Measurements from ENCODE around the gene FANK1.
"Not testable (repeated sequence)": the region's sequence is repeated elsewhere in the genome, so short reads cannot be mapped to it uniquely, and the experiment has no call there.

Gene FANK1

DNA sequence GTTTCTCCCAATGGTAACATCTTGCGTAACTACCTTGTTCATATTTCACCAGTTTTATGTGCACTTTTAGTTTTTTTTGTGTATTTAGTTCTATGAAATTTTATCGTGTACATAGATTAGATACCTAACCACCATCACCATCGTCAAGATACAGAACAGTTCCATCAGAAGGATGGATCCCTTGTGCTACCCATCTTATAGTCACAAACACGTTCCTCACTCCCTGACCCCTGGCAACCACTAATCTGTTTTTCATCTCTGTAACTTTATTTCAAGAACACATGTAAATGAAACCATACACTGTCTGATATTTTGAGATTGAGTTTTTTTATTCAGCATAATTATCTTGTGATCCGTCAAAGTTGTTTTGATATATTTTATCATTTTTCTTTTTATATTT is 29.9 kb downstream of the FANK1 start:
- no peaks in the 10 kb centered on the region for H3K36me3 ChIP-seq (ENCODE audit: insufficient read depth, insufficient read length, low read length)
- no peaks in the 10 kb centered on the region for H3K9me3 ChIP-seq (ENCODE audit: insufficient read depth, low read length)
- no peak overlapping the region for H3K9ac ChIP-seq (ENCODE audit: insufficient read length, low read depth)
- no peak for DNase-seq (ENCODE audit: low read depth, low spot score)
- H3K4me1 ChIP-seq (ENCODE audit: insufficient read depth, insufficient read length): no peaks in the 10 kb centered on the region
- TF ChIP-seq YY1 (IDR thresholded peaks at IDR 0.05; ENCODE audit: insufficient read depth, insufficient read length) (no peak), SUZ12 (IDR thresholded peaks at IDR 0.05; ENCODE audit: extremely low read depth, insufficient read depth, insufficient read length) (no peak), ZNF274 (IDR thresholded peaks at IDR 0.05; ENCODE audit: low read depth, low read length) (no peak)
- H3K27me3 ChIP-seq (ENCODE audit: insufficient read depth, insufficient read length): no peaks in the 10 kb centered on the region
- H3K4me3 ChIP-seq (ENCODE audit: insufficient read length, low read depth): no peak overlapping the region

DNA sequence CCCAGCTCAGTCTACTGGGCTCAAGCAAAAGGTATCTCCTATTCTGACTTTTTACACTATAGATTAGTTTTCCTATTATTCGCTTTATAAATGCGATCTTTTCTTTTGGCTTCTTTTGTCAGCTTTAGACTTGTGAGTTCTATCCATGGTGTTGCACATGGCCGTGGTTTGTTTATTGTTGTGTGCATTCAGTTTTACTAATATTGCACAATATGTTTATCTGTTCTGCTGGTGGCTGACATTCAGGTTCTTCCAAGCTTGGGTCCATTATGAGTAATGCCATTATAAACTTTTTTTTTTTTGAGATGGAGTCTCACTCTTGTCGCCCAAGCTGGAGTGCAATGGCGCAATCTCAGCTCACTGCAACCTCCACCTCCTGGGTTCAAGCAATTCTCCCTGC is 30.9 kb downstream of the FANK1 start:
- not testable (repeated sequence) for H3K4me3 ChIP-seq (ENCODE audit: insufficient read length, low read depth); H3K27me3 ChIP-seq (ENCODE audit: insufficient read depth, insufficient read length)

DNA sequence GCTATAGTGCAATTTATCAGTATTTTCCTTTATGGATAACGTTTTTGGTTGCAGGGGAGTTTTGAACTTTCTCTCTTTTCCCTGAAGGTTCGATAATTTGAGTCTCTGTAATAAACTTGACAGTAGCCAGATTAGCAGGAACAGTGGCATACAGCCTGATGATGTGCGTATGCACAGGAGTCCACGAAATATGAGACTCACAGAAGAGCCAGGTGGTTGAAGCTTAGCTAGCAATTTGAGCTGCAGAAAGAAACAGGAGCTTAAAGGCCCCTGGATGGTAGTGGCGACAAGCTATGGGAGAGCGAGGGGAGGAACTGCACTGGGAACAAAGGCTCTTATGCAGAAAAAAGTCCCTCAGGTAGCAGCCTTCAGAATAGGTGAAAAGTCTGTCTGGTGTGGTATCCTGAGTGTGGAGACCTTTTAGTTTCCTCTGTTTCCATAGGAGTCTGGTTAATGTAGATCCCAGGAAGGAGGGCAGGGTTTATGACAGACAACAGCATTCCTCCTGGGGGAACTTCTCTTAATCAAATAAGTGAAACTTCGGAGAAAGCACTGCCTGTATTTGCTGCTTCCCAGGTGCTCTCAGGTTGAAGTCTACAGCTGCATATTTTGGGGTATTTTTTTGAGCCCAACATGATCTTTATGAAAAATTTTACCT is 32.7 kb downstream of the FANK1 start:
- H3K9ac ChIP-seq (ENCODE audit: insufficient read length, low read depth): no peak overlapping the region
- no peaks in the 10 kb centered on the region for H3K36me3 ChIP-seq (ENCODE audit: insufficient read depth, insufficient read length, low read length)
- TF ChIP-seq ZNF274 (IDR thresholded peaks at IDR 0.05; ENCODE audit: low read depth, low read length) (no peak), SUZ12 (IDR thresholded peaks at IDR 0.05; ENCODE audit: extremely low read depth, insufficient read depth, insufficient read length) (no peak), YY1 (IDR thresholded peaks at IDR 0.05; ENCODE audit: insufficient read depth, insufficient read length) (no peak)
- no peak for DNase-seq (ENCODE audit: low read depth, low spot score)
- no peaks in the 10 kb centered on the region for H3K9me3 ChIP-seq (ENCODE audit: insufficient read depth, low read length)
- no peaks in the 10 kb centered on the region for H3K4me1 ChIP-seq (ENCODE audit: insufficient read depth, insufficient read length)
- H3K4me3 ChIP-seq (ENCODE audit: insufficient read length, low read depth): no peak overlapping the region
- no peaks in the 10 kb centered on the region for H3K27me3 ChIP-seq (ENCODE audit: insufficient read depth, insufficient read length)

More for the DNA sequence above, 30.9 kb downstream of the FANK1 start:
- H3K9me3 ChIP-seq (ENCODE audit: insufficient read depth, low read length); H3K9ac ChIP-seq (ENCODE audit: insufficient read length, low read depth); DNase-seq (ENCODE audit: low read depth, low spot score); H3K4me1 ChIP-seq (ENCODE audit: insufficient read depth, insufficient read length); H3K36me3 ChIP-seq (ENCODE audit: insufficient read depth, insufficient read length, low read length): not testable (repeated sequence)

DNA sequence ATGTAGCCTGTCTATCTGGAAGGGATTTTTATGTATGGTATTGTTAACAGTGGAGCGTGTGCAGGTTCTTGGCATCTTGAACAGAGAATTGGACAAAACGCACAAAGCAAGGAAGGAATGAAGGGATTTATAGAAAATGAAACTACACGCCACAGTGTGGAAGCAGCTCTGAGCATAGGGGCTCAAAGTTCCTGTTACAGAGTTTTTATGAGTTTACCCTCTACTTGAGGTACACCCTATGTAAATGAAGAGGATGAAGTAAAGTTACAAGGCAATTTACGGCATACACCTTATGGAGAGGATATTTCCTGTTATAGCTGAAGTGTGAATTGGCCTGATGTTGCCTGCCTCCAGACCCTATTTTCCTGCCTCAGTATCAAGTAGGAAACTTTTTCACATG is 33.3 kb downstream of the FANK1 start:
- no peaks in the 10 kb centered on the region for H3K4me1 ChIP-seq (ENCODE audit: insufficient read depth, insufficient read length)

DNA sequence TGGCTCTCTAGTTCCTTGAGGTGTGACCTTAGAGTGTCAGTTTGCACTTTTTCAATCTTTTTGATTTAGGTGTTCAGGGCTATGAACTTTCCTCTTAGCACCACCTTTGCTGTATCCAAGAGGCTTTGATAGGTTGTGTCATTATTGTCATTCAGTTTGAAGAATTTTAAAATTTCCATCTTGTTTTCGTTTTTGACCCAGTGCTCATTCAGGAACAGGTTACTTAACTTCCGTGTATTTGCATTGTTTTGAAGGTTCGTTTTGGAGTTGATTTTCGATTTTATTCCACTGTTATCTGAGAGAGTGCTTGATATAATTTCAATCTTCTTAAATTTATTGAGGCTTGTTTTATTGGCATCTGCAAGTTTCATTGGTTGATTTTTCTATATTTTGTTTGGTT is 37.3 kb downstream of the FANK1 start:
- H3K27me3 ChIP-seq (ENCODE audit: insufficient read depth, insufficient read length): no peaks in the 10 kb centered on the region
- no peak overlapping the region for H3K9ac ChIP-seq (ENCODE audit: insufficient read length, low read depth)
- H3K4me1 ChIP-seq (ENCODE audit: insufficient read depth, insufficient read length): no peaks in the 10 kb centered on the region
- no peak for DNase-seq (ENCODE audit: low read depth, low spot score)
- H3K9me3 ChIP-seq (ENCODE audit: insufficient read depth, low read length): no peaks in the 10 kb centered on the region
- H3K4me3 ChIP-seq (ENCODE audit: insufficient read length, low read depth): no peak overlapping the region
- no peak for TF ChIP-seq ZNF274 (IDR thresholded peaks at IDR 0.05; ENCODE audit: low read depth, low read length)
- no peak for TF ChIP-seq SUZ12 (IDR thresholded peaks at IDR 0.05; ENCODE audit: extremely low read depth, insufficient read depth, insufficient read length)
- TF ChIP-seq YY1 (IDR thresholded peaks at IDR 0.05; ENCODE audit: insufficient read depth, insufficient read length): no peak
- H3K36me3 ChIP-seq (ENCODE audit: insufficient read depth, insufficient read length, low read length): no peaks in the 10 kb centered on the region

More for the DNA sequence above, 33.3 kb downstream of the FANK1 start:
- Histone ChIP-seq H3K27me3 (ENCODE audit: insufficient read depth, insufficient read length) (no peaks in the 10 kb centered on the region), H3K4me3 (ENCODE audit: insufficient read length, low read depth) (no peak overlapping the region), H3K9me3 (ENCODE audit: insufficient read depth, low read length) (no peaks in the 10 kb centered on the region), H3K36me3 (ENCODE audit: insufficient read depth, insufficient read length, low read length) (no peaks in the 10 kb centered on the region), H3K9ac (ENCODE audit: insufficient read length, low read depth) (no peak overlapping the region)
- no peak for TF ChIP-seq YY1 (IDR thresholded peaks at IDR 0.05; ENCODE audit: insufficient read depth, insufficient read length)
- TF ChIP-seq SUZ12 (IDR thresholded peaks at IDR 0.05; ENCODE audit: extremely low read depth, insufficient read depth, insufficient read length): no peak
- no peak for DNase-seq (ENCODE audit: low read depth, low spot score)

DNA sequence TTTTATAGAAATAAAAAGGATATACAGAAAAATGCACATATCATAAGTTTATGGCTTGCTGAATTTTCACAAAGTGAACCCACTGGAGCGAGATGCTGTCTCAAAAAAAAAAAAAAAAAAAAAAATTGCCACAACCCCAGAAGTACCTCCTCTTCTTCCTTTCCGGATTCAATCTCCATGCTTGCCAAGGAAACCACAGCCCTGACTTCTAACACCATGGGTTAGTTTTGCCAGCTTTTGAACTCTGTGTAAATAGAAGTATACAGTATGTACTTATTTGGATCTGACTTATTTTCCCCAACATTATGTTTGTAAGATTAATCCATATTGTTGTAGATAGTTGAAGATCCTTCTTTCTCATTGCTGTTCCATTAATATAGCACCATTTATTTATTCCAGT is 40.0 kb downstream of the FANK1 start:
- Histone ChIP-seq H3K36me3 (ENCODE audit: insufficient read depth, insufficient read length, low read length) (no peaks in the 10 kb centered on the region), H3K4me3 (ENCODE audit: insufficient read length, low read depth) (no peak overlapping the region), H3K9ac (ENCODE audit: insufficient read length, low read depth) (no peak overlapping the region), H3K4me1 (ENCODE audit: insufficient read depth, insufficient read length) (no peaks in the 10 kb centered on the region), H3K27me3 (ENCODE audit: insufficient read depth, insufficient read length) (no peaks in the 10 kb centered on the region), H3K9me3 (ENCODE audit: insufficient read depth, low read length) (no peaks in the 10 kb centered on the region)
- no peak for DNase-seq (ENCODE audit: low read depth, low spot score)
- TF ChIP-seq YY1 (IDR thresholded peaks at IDR 0.05; ENCODE audit: insufficient read depth, insufficient read length) (no peak), ZNF274 (IDR thresholded peaks at IDR 0.05; ENCODE audit: low read depth, low read length) (no peak), SUZ12 (IDR thresholded peaks at IDR 0.05; ENCODE audit: extremely low read depth, insufficient read depth, insufficient read length) (no peak)

DNA sequence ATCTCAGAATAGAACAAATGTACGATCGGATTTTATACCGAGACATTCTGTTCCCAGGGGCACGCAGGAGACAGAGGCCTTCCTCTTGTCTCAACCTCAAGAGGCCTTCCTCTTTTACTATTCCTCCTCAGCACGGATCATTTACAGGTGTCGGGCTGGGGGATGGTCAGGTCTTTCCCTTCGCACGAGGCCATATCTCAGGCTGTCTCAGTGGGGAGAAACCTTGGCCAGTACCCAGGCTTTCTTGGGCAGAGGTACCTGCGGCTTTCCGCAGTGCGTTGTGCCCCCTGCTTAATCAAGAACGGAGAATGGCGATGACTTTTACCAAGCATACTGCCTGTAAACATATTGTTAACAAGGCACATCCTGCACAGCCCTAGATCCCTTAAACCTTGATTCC is 44.2 kb downstream of the FANK1 start:
- no peak overlapping the region for H3K4me3 ChIP-seq (ENCODE audit: insufficient read length, low read depth)
- no peak for DNase-seq (ENCODE audit: low read depth, low spot score)
- no peak overlapping the region for H3K9ac ChIP-seq (ENCODE audit: insufficient read length, low read depth)
- H3K27me3 ChIP-seq (ENCODE audit: insufficient read depth, insufficient read length): no peaks in the 10 kb centered on the region
- no peaks in the 10 kb centered on the region for H3K36me3 ChIP-seq (ENCODE audit: insufficient read depth, insufficient read length, low read length)
- H3K4me1 ChIP-seq (ENCODE audit: insufficient read depth, insufficient read length): no peaks in the 10 kb centered on the region
- TF ChIP-seq ZNF274 (IDR thresholded peaks at IDR 0.05; ENCODE audit: low read depth, low read length): no peak
- TF ChIP-seq SUZ12 (IDR thresholded peaks at IDR 0.05; ENCODE audit: extremely low read depth, insufficient read depth, insufficient read length): no peak
- TF ChIP-seq YY1 (IDR thresholded peaks at IDR 0.05; ENCODE audit: insufficient read depth, insufficient read length): no peak
- H3K9me3 ChIP-seq (ENCODE audit: insufficient read depth, low read length): peaks cover 16% of the 10 kb centered on the region

DNA sequence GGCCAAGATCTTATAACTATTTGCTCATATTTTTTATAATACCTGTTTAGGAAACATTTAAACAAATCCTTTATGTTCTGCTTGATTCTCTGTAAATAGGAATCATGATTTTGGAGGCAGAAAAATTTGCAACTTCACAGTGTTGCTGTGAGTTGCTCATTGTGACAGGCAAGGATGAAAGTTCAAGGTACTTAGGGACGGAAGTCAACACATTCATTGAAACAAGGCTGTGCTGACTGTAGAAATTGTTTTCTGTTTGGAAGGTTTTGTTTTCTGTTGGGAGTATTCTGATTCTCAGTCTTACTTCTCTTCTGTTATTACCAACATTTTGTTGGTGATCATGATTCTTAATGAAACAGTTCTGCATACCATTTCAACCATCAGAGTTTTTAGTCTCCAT is 54.9 kb downstream of the FANK1 start:
- no peak for DNase-seq (ENCODE audit: low read depth, low spot score)
- Histone ChIP-seq H3K4me3 (ENCODE audit: insufficient read length, low read depth) (no peak overlapping the region), H3K27me3 (ENCODE audit: insufficient read depth, insufficient read length) (no peaks in the 10 kb centered on the region), H3K9me3 (ENCODE audit: insufficient read depth, low read length) (peaks cover 22% of the 10 kb centered on the region), H3K36me3 (ENCODE audit: insufficient read depth, insufficient read length, low read length) (no peaks in the 10 kb centered on the region), H3K4me1 (ENCODE audit: insufficient read depth, insufficient read length) (no peaks in the 10 kb centered on the region), H3K9ac (ENCODE audit: insufficient read length, low read depth) (no peak overlapping the region)
- TF ChIP-seq ZNF274 (IDR thresholded peaks at IDR 0.05; ENCODE audit: low read depth, low read length): no peak
- TF ChIP-seq SUZ12 (IDR thresholded peaks at IDR 0.05; ENCODE audit: extremely low read depth, insufficient read depth, insufficient read length): no peak
- no peak for TF ChIP-seq YY1 (IDR thresholded peaks at IDR 0.05; ENCODE audit: insufficient read depth, insufficient read length)

All from NT2/D1 (cell line).